Measurements from ENCODE around the gene NPTN.

Gene NPTN

GRCh38 chr15:73530649-73531048 is 102.5 kb downstream of the NPTN start:
- no peak for ATAC-seq
- TF ChIP-seq TSHZ2 (CRISPR knock-in tag; IDR thresholded peaks at IDR 0.05): no peak
- no peak for TF ChIP-seq TCF4 (CRISPR knock-in tag; IDR thresholded peaks at IDR 0.05; ENCODE audit: borderline replicate concordance)
- no peak for TF ChIP-seq CSRNP3 (CRISPR knock-in tag; IDR thresholded peaks at IDR 0.05)
- TF ChIP-seq ZFP30 (CRISPR knock-in tag; IDR thresholded peaks at IDR 0.05): no peak
- TF ChIP-seq RARB (CRISPR knock-in tag; IDR thresholded peaks at IDR 0.05): no peak
- no peak for TF ChIP-seq ZNF70 (CRISPR knock-in tag; IDR thresholded peaks at IDR 0.05)
- no peak for TF ChIP-seq ARNTL (CRISPR knock-in tag; IDR thresholded peaks at IDR 0.05; ENCODE audit: borderline replicate concordance, low read depth)
- no peak for TF ChIP-seq ISL1 (CRISPR knock-in tag; IDR thresholded peaks at IDR 0.05)
- TF ChIP-seq POU6F1 (CRISPR knock-in tag; IDR thresholded peaks at IDR 0.05; ENCODE audit: borderline replicate concordance, low read depth): no peak
- no peak for TF ChIP-seq ZNF8 (CRISPR knock-in tag; IDR thresholded peaks at IDR 0.05)
- TF ChIP-seq CREB5 (CRISPR knock-in tag; IDR thresholded peaks at IDR 0.05; ENCODE audit: low read depth): no peak
- TF ChIP-seq ZC3H10 (CRISPR knock-in tag; IDR thresholded peaks at IDR 0.05): no peak

GRCh38 chr15:73527598-73527997 is 105.6 kb downstream of the NPTN start:
- ATAC-seq: no peak
- TF ChIP-seq TSHZ2 (CRISPR knock-in tag; IDR thresholded peaks at IDR 0.05) (no peak), CREB5 (CRISPR knock-in tag; IDR thresholded peaks at IDR 0.05; ENCODE audit: low read depth) (no peak), PATZ1 (CRISPR knock-in tag; IDR thresholded peaks at IDR 0.05; ENCODE audit: borderline replicate concordance) (no peak), ZFP30 (CRISPR knock-in tag; IDR thresholded peaks at IDR 0.05) (no peak)

- no peak for ATAC-seq
- TF ChIP-seq GLIS3 (CRISPR knock-in tag; IDR thresholded peaks at IDR 0.05): no peak
- TF ChIP-seq ZFP3 (CRISPR knock-in tag; IDR thresholded peaks at IDR 0.05): no peak
- TF ChIP-seq TCF4 (CRISPR knock-in tag; IDR thresholded peaks at IDR 0.05; ENCODE audit: borderline replicate concordance): no peak
- TF ChIP-seq CSRNP3 (CRISPR knock-in tag; IDR thresholded peaks at IDR 0.05): no peak
- TF ChIP-seq CSDC2 (CRISPR knock-in tag; IDR thresholded peaks at IDR 0.05): no peak
- no peak for TF ChIP-seq TSHZ2 (CRISPR knock-in tag; IDR thresholded peaks at IDR 0.05)
- TF ChIP-seq CREB5 (CRISPR knock-in tag; IDR thresholded peaks at IDR 0.05; ENCODE audit: low read depth): no peak
- TF ChIP-seq RARB (CRISPR knock-in tag; IDR thresholded peaks at IDR 0.05): no peak
Measured at GRCh38 chr15:73524919-73525318, 108.3 kb downstream of the NPTN start.
